GM21381 (cell line): ENCODE results near the gene GAB2.
"Not testable (repeated sequence)": the region's sequence is repeated elsewhere in the genome, so short reads cannot be mapped to it uniquely, and the experiment has no call there.

Experiments used
- ATAC-seq: cut with Tn5 transposase; IDR thresholded peaks from one replicate; pipeline ENCODE4 v1.9.1; 2021; ENCODE audit warnings: mild to moderate bottlenecking, moderate library complexity; ENCODE audit not compliant: unreplicated experiment

The GAB2 gene

GRCh38 chr11:78190871-78191538 is 226.6 kb downstream of the GAB2 start:
- ATAC-seq, result no peak

- ATAC-seq, result no peak
Observed at GRCh38 chr11:78190374-78190773, 227.2 kb downstream of the GAB2 start.

DNA sequence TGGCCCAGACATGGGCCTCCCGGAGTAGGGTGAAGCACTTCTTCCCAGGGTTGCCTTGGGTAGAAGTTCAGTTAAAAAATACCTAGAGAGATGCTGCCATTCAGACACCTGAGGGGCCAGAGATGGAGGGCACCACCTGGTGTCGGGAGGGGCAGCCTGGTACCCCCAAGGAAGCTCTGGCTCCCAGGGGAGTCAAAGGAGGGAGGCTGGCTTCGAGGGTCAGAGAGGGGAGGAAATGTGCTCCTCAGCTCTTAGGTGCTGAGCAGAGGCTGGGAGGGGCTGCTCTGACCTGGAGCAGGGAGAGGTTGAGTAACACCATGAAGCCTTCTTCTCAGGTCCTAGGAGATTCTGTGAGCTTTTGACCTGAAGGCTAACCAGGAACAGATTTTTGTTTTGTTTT is 227.8 kb downstream of the GAB2 start:
- no peak for ATAC-seq

DNA sequence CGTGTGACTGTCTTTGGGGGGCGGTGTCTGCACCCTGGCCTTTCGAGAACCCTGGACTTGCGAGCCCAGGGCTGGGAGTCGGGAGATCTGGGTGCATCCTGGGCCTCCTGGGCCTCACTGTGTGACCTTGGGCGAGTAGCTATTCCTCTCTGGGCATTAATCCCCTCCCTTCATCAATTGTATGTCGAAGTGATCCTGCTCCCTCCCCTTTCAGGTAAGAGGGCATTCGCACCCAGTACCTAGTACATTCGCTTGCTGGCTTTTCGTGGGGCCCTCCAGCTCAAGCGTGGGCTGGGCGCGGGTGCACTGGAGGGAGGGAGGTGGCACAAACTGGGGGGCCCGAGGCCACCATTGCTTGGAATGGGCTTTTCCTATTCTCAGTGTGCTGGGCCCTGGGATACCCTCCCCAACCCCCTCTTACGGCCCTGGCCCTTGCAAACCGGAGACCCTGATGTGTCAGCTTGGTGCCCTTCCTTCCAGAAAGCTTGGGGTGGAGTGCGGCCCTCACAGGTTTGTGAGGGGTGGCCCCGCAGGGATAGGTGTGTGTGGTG is 228.4 kb downstream of the GAB2 start:
- ATAC-seq, result no peak

- peak; percentile 93 for ATAC-seq
Observed at GRCh38 chr11:78188286-78189173, 229.1 kb downstream of the GAB2 start, which contains the start of the genes KCTD21 and USP35. Gene KCTD21 (minus strand): TSS chr11:78188626. CDS start chr11:78174554, 14,072 bp downstream. Gene USP35 (plus strand): TSS chr11:78188919. CDS start chr11:78196246, 7,327 bp downstream.

DNA sequence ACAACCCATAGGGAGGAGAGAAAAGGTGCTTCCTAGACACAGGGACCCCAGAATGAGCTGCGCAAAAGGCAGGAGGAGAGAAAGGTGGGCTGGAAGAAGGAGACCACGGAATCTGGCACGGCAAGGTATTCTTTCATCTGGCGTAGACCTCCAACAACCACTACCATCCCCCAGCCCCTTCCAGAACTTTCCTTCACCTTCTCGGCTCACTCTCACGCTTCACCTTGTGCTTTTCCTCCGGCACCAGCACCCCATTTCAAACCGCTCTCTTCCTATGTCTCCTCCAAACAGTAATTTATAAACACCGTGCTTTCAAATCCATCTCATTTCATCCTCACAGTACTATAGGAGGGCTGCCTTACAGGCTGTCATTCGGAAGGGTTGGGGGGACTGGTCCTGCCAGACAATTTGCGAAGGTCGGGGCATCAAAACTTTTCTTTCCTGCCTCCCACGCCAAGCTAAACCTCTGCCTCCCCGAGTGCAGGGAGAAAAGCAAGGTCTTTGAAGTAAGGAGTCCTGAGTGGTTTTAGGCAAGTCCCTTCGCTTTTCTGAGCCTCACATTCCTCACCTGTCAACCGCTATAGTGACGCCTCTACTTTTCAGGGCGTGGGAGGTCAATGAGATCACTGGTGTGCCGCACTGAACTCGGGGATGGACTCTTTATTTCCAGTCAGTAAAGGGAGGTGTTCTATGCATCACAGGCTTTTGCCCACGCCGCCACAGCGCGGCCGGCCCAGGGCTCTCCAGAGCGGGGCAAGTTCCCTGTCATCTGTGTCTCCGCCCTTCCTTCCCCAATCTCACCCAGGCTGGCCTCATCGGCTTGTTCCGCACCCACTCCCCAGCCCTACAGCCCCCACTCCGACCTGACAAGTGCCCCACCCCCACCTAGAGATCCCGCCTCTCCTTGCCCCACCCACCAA is 230.0 kb downstream of the GAB2 start:
- ATAC-seq, result peak; percentile 15

GRCh38 chr11:78181185-78181584 is 236.4 kb downstream of the GAB2 start:
- ATAC-seq, result no peak

DNA sequence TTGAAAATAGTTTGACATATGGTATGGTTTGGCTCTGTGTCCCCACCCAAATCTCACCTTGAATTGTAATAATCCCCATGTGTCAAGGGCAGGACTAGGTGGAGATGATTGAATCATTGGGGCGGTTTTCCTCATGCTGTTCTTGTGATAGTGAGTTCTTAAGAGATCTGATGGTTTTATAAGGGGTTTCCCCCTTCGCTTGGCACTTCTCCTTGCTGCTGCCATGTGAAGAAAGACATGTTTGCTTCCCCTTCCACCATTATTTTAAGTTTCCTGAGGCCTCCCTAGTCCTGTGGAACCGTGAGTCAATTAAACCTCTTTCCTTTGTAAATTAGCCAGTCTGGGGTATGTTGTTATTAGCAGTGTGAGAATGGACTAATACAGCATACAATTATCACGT is 236.9 kb downstream of the GAB2 start:
- no peak for ATAC-seq

DNA sequence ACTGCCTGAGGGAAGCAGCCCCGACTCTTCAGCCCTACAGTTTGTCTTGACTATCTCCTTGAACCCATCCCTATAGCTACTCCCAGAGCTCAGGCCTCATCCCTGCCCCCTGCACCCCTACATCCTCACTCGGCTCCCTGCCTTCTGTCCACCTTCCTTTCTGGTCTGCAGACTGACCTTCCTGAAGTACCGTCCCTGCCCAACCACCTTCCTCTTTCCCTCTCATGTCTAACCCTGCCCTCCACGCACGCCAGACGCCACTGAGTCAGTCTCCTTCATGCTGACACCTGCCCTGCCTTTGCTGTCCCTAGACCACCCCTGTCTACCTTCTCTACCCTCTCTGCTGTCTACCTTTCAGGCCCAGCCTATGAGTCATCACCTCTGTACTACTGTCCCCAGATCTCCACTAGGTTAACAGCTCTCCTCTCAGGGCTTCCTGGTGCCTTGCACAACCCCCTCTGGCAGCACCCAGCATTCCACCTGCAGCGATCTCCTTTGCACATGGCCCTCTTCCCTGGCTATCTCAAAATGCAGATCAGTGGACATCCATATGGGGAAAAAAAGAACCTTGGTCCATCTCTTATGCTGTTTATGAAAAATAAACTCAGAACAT is 238.1 kb downstream of the GAB2 start:
- no peak for ATAC-seq

DNA sequence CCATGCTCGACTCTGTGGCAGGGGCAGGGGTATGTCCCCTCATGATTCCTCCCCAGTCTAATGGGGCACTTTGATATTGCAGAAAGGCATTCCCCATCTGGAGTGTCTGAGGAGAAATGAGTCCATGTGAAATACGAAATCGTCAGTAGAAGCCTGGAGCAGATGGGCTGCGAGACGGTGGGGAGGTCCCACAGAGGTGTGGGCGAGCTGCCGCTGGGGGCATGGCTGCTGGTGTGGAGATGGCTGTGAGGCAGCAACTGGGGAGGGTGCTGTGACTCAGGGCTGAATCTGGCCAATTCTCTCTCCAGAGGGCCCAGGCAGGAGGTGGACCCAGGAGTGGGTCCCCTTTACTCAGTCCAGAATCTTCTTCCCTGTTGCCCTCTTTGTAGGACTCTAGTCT is 240.4 kb downstream of the GAB2 start:
- ATAC-seq, result no peak

GRCh38 chr11:78176605-78177141 is 240.9 kb downstream of the GAB2 start:
- ATAC-seq, result no peak

DNA sequence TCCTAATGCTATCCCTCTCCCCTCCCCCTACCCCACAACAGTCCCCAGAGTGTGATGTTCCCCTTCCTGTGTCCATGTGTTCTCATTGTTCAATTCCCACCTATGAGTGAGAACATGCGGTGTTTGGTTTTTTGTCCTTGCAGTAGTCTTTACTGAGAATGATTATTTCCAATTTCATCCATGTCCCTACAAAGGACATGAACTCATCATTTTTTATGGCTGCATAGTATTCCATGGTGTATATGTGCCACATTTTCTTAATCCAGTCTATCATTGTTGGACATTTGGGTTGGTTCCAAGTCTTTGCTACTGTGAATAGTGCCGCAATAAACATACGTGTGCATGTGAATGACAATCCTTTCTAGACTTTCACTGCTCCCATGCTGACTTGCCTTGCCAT is 241.8 kb downstream of the GAB2 start:
- ATAC-seq, result not testable (repeated sequence)

GRCh38 chr11:78171951-78172350 is 245.7 kb downstream of the GAB2 start:
- ATAC-seq, result no peak

DNA sequence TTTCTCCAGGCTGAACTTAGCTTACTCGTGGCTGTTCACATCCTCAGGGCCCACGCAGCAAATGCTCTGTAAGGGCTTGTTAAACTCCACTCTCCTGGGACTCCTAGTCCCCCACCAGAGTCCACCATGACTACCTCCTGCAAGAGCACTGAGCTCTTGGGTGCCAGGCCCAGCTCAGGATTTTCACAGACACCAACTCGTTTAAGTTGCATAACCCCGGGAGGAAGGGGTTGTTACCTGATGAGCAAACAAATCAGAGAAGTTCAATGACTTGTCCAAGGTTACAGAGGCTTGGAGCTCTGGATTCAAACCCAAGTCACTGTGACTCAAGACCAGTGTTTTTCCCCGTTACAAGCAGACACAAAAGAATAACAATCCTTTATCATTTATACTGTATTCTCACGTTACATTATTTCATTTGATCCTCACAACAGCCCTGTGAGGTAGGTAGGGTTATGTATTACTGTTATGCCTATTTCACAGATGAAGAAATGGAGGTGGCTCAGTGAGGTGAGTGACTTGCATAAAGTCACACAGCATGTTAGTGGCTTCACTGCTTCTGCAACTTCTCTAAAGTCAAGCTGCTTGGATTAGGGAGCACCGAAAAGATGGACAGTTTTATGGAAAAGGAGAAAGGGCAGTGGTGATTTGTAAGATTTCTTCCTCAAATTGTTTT is 246.6 kb downstream of the GAB2 start:
- no peak for ATAC-seq

DNA sequence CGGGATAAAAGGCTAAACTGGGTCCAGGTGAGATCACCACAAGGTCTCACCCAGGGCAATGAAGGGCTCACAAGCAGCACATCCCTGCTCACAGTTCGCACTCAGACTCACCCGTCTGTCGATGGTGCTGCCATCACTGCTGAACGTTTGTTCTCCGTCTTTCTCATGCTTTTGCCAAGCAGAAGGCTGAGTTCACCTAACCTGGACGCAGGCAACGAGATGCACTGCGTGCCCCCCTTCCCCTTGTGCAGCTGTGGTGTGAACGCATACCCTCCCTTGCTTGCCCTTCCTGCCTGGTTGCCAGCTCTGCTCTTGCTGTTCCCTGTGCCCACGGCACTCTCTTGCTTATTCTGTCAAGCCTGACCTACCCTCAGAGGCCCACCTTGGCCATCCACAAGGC is 247.2 kb downstream of the GAB2 start:
- no peak for ATAC-seq

DNA sequence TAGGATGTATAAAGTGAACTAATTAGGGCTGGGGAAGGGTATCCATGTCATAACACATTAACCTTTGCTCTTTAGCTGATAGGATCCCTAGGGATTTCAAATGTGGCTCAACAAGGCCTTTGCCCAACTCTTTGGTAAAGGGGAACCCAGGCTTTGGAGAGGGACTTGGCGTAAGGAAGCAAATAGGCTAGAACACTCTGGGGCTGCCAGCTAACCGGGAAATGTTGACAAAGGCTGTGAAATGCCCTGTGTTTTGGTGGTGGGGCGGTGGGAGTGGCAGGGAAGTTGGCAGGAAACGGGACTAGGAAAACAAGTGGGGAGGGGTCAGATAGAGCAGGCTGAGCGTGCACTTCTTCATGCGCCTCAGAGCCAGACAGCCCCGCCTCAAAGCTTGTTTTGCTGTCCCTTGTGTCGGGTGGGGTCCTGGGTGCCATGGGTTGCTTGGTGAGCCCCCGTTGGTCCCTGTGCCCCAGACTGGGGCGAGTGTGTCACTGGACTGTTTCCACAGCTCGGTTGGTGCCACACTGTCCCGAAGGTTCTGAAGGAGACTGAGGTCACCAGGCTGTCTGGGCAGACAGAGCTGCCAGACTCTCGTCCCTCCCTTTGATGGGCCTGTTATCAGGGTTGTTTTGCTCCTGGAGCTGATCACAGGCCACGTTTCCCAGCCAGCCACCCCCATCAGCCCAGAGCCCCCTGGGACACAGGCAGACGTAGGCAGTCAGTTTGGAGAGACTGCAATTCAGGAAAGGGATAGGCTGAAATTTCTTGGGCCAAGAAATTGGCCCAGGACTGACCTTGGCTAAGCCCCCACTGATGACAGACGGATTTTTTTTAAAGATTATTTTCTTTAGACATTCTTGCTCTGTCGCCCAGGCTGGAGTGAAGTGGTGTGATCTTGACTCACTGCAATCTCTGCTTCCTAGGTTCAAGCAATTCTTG is 248.8 kb downstream of the GAB2 start:
- no peak for ATAC-seq

- no peak for ATAC-seq
Observed at GRCh38 chr11:78166855-78167469, 250.7 kb downstream of the GAB2 start.
